ENCODE results near the gene SMIM45.

The SMIM45 gene

GRCh38 chr22:41939981-41940831 lies 11.7 kb upstream of the SMIM45 start (continued):
- TF ChIP-seq EGR2 (tag by site-specific recombination; IDR thresholded peaks at IDR 0.05; ENCODE audit: low read depth) (peak; percentile 65), SP2 (tag by site-specific recombination; IDR thresholded peaks at IDR 0.05) (peak; percentile 59), KLF10 (tag by site-specific recombination; IDR thresholded peaks at IDR 0.05) (peak; percentile 61), KLF1 (tag by site-specific recombination; IDR thresholded peaks at IDR 0.05) (peak; percentile 64), GLIS1 (tag by site-specific recombination; IDR thresholded peaks at IDR 0.05) (peak; percentile 14; the same call in 1 of the 2 replicates), ZNF600 (tag by site-specific recombination; IDR thresholded peaks at IDR 0.05) (peak; percentile 86), ZFHX2 (tag by site-specific recombination; conservative IDR thresholded peaks at IDR 0.05) (peak; percentile 66), PATZ1 (tag by site-specific recombination; IDR thresholded peaks at IDR 0.05) (peak; percentile 53)

- Histone ChIP-seq H3K36me3 (ENCODE audit: control insufficient read depth in 2 of 2, insufficient read depth in 1 of 2, low read length in 2 of 2) (peaks cover 59 to 89% of the 10 kb centered on the region in 2 experiments; a peak in 2 of 3 replicates), H3K27ac (ENCODE audit: extremely low read depth, low read depth, low read length) (0 out of 2 replicates have a peak overlapping the region, but pooled peaks have one; percentile 12), H3K9me3 (ENCODE audit: control insufficient read depth, insufficient read depth, low read depth, low read length) (no peaks in the 10 kb centered on the region), H3K4me1 (ENCODE audit: control insufficient read depth, insufficient read depth, low read length) (no peaks in the 10 kb centered on the region; the same call in 1 of the 2 replicates), H3K4me3 (ENCODE audit: low read depth, low read length) (no peak overlapping the region)
- ChIA-PET CTCF (interaction anchor here (0.6 to 3.8 kb wide), 38 partner anchors 9 to 1600 kb away, joined by 3 to 53 read pairs (median 3); partner anchors contain the start of genes MEI1, SMIM45 and SREBF2), POLR2A (interaction anchor here (0.8 to 1.4 kb wide), 3 partner anchors 149 to 252 kb away, joined by 3 to 8 read pairs (median 5); partner anchors contain the start of genes NDUFA6 and SNU13)
- TF ChIP-seq ZFP69B (tag by site-specific recombination; IDR thresholded peaks at IDR 0.05) (no peak), ZNF280C (tag by site-specific recombination; IDR thresholded peaks at IDR 0.05) (no peak), IKZF3 (tag by site-specific recombination; IDR thresholded peaks at IDR 0.05) (peak; percentile 69; the same call in 1 of the 2 replicates), SALL2 (tag by site-specific recombination; IDR thresholded peaks at IDR 0.05; ENCODE audit: borderline replicate concordance) (no peak), ZNF514 (tag by site-specific recombination; IDR thresholded peaks at IDR 0.05) (no peak), ZNF548 (tag by site-specific recombination; IDR thresholded peaks at IDR 0.05) (no peak), ZNF2 (tag by site-specific recombination; IDR thresholded peaks at IDR 0.05) (peak; percentile 74; the same call in 1 of the 2 replicates), ZNF830 (tag by site-specific recombination; IDR thresholded peaks at IDR 0.05; ENCODE audit: low read depth) (no peak), ZNF157 (tag by site-specific recombination; IDR thresholded peaks at IDR 0.05) (no peak), ZNF692 (tag by site-specific recombination; IDR thresholded peaks at IDR 0.05) (no peak), ZBTB11 (tag by site-specific recombination; conservative IDR thresholded peaks at IDR 0.05; ENCODE audit: low read depth) (no peak), MEIS1 (CRISPR knock-in tag; IDR thresholded peaks at IDR 0.05; ENCODE audit: borderline replicate concordance) (no peak), ZNF449 (tag by site-specific recombination; IDR thresholded peaks at IDR 0.05) (peak; percentile 84; the same call in 1 of the 2 replicates), SP2 (tag by site-specific recombination; IDR thresholded peaks at IDR 0.05) (no peak; the same call in 1 of the 2 replicates), ZNF596 (tag by site-specific recombination; IDR thresholded peaks at IDR 0.05) (no peak)
These were observed 10.9 kb upstream of the SMIM45 start for GRCh38 chr22:41940832-41941765.
